GM12878 (cell line): Measurements from ENCODE around the gene SERPINB10. TPM values are rescaled to one million over a fixed set of nuclear protein-coding genes. Genes with fewer than 3 reads are reported as not detected.

Experiments used
- ATAC-seq: fragments of 200-7000 bp; cut with Tn5 transposase; 3 replicates; pipeline ENCODE4 v1.9.1; 2020; ENCODE audit warnings: mild to moderate bottlenecking, moderate library complexity
- BruUV-seq: library from RNA; stranded (reverse); fragments of 400-500 nt; replicated peaks from 2 replicates; lab custom pipeline; 2021; lab: Mats Ljungman, UMichigan
- CTCF ChIA-PET: fragments of 300-600 bp; sonication (Branson Sonifier 250); formaldehyde crosslinking; extraction: SDS; loops from one replicate; lab custom pipeline; 2021; ENCODE audit warnings: inconsistent platforms; lab: Yijun Ruan, JAX
- POLR2A ChIA-PET: fragments of 350-600 bp; formaldehyde crosslinking; extraction: SDS; loops from one replicate; lab custom pipeline; 2021; ENCODE audit warnings: inconsistent platforms; lab: Charles Lee
- RAD21 ChIA-PET: fragments of 300-600 bp; sonication (Branson Sonifier 250); formaldehyde crosslinking; loops from one replicate; lab custom pipeline; 2023; ENCODE audit warnings: antibody characterized with exemption; ENCODE audit not compliant: unreplicated experiment; lab: Charles Lee
- SMC1A ChIA-PET: fragments of 300-600 bp; sonication (Branson Sonifier 250); formaldehyde crosslinking; loops from one replicate; lab custom pipeline; 2023; ENCODE audit not compliant: unreplicated experiment, uncharacterized antibody; lab: Charles Lee
- DNase-seq: peaks from one replicate; pipeline ENCODE4 v3.0.0-alpha.2; 2011; ENCODE audit warnings: low read depth, low spot score
- FAIRE-seq: peaks from 3 replicates; lab custom pipeline; 2011; peaks lifted over from hg19 to GRCh38; lab: Jason Lieb, UNC
- H2AFZ ChIP-seq: 2 replicates; pipeline ENCODE4 v1.6.0; 2011; ENCODE audit warnings: low read depth, low read length, control low read depth; ENCODE audit not compliant: control insufficient read depth
- H3K27ac ChIP-seq: 2 replicates; pipeline ENCODE4 v1.5.1; 2011; ENCODE audit warnings: control low read depth; ENCODE audit not compliant: control insufficient read depth, insufficient read depth
- H3K27me3 ChIP-seq, 2 experiments: replicated peaks in 1 of 2; 2 replicates each; pipeline versions ENCODE4 v1.6.0 to v1.6.1; 2011; ENCODE audit warnings: low read length in 1 of 2; ENCODE audit not compliant: control insufficient read depth in 2 of 2, insufficient read depth in 2 of 2
- H3K36me3 ChIP-seq, 2 experiments: 2 replicates each; pipeline ENCODE4 v1.5.1; 2011; ENCODE audit warnings: low read length in 1 of 2; ENCODE audit not compliant: control insufficient read depth in 2 of 2, insufficient read depth in 2 of 2
- H3K4me1 ChIP-seq: 2 replicates; pipeline ENCODE4 v1.6.1; 2011; ENCODE audit warnings: mild to moderate bottlenecking, low read length, moderate library complexity, mixed read lengths; ENCODE audit not compliant: control insufficient read depth, insufficient read depth
- H3K4me2 ChIP-seq: 2 replicates; pipeline ENCODE4 v1.6.0; 2011; ENCODE audit warnings: control low read depth; ENCODE audit not compliant: control insufficient read depth, insufficient read depth
- H3K4me3 ChIP-seq: fragments of 200-600 bp; sonication (generic); 2 replicates; pipeline ENCODE4 v1.5.1; 2016
- H3K79me2 ChIP-seq: 2 replicates; pipeline ENCODE4 v1.6.0; 2011; ENCODE audit warnings: low read length; ENCODE audit not compliant: control insufficient read depth, insufficient read depth
- H3K9ac ChIP-seq: 2 replicates; pipeline ENCODE4 v1.8.0; 2011; ENCODE audit warnings: low read length, control low read depth, mixed read lengths; ENCODE audit not compliant: control insufficient read depth, insufficient read depth
- H3K9me3 ChIP-seq: replicated peaks from 3 replicates; pipeline ENCODE4 v1.5.1; 2011; ENCODE audit warnings: mild to moderate bottlenecking, low read length; ENCODE audit not compliant: control insufficient read depth, insufficient read depth
- H4K20me1 ChIP-seq: 2 replicates; pipeline ENCODE4 v1.6.0; 2011; ENCODE audit not compliant: control insufficient read depth, insufficient read depth
- CBFB ChIP-seq: IDR thresholded peaks from 2 replicates; pipeline ENCODE4 v1.6.1; 2016; ENCODE audit warnings: antibody characterized with exemption, low read depth
- CTCF ChIP-seq, 3 experiments: IDR thresholded peaks in 2 of 3; conservative IDR thresholded peaks in 1 of 3; 2 replicates each; pipeline ENCODE4 v1.5.1; 2011; ENCODE audit warnings: low read depth in 3 of 3, low read length in 3 of 3, mild to moderate bottlenecking in 3 of 3, control low read depth in 2 of 3, moderate library complexity in 2 of 3, inconsistent platforms in 1 of 3, mixed read lengths in 1 of 3; ENCODE audit not compliant: control insufficient read depth in 2 of 3, insufficient read depth in 1 of 3; ENCODE audit errors: extremely low read depth in 1 of 3
- GABPA ChIP-seq: IDR thresholded peaks from 2 replicates; pipeline ENCODE4 v1.6.1; 2014; ENCODE audit warnings: antibody characterized with exemption, low read depth, mild to moderate bottlenecking, inconsistent platforms
- LARP7 ChIP-seq: fragments of 450-650 bp; IDR thresholded peaks from 2 replicates; pipeline ENCODE4 v1.6.1; 2017; ENCODE audit warnings: mild to moderate bottlenecking
- NFIC ChIP-seq: IDR thresholded peaks from 2 replicates; pipeline ENCODE4 v1.6.1; 2012; ENCODE audit warnings: low read depth, mild to moderate bottlenecking, inconsistent platforms, low read length, moderate library complexity
- NR2C1 ChIP-seq: fragments of 450-650 bp; IDR thresholded peaks from 2 replicates; pipeline ENCODE4 v1.6.1; 2017; ENCODE audit warnings: antibody characterized with exemption, mild to moderate bottlenecking, moderate library complexity
- NR2C2 ChIP-seq: IDR thresholded peaks from 2 replicates; pipeline ENCODE4 v1.6.1; 2011; ENCODE audit warnings: borderline replicate concordance, low read depth; ENCODE audit not compliant: control insufficient read depth, insufficient read length
- POLR2A ChIP-seq: IDR thresholded peaks from 2 replicates; pipeline ENCODE4 v1.6.1; 2011; ENCODE audit warnings: low read depth, mild to moderate bottlenecking, low read length
- POLR2AphosphoS5 ChIP-seq: IDR thresholded peaks from 2 replicates; pipeline ENCODE4 v1.6.1; 2011; ENCODE audit warnings: mild to moderate bottlenecking, low read length, inconsistent platforms
- RAD51 ChIP-seq: fragments of 450-650 bp; IDR thresholded peaks from 2 replicates; pipeline ENCODE4 v1.6.1; 2016; ENCODE audit warnings: moderate library complexity, mild to moderate bottlenecking, inconsistent platforms
- TAF1 ChIP-seq: IDR thresholded peaks from 2 replicates; pipeline ENCODE4 v1.6.1; 2011; ENCODE audit warnings: mild to moderate bottlenecking, low read depth, low read length, borderline replicate concordance
- TCF12 ChIP-seq: IDR thresholded peaks from 2 replicates; pipeline ENCODE4 v1.6.1; 2011; ENCODE audit warnings: low read depth, mild to moderate bottlenecking, low read length
- WGBS: methylation state at CpG from one replicate; pipeline ENCODE4 v1.1.6; 2016; ENCODE audit warnings: low lambda C conversion rate; ENCODE audit not compliant: insufficient replicate concordance, insufficient coverage; ENCODE audit errors: missing lambda C conversion rate; 5-methylcytosine and 5-hydroxymethylcytosine counted together
- in situ Hi-C: fragments of 300-500 bp; cut with MboI; formaldehyde crosslinking; loops from 9 replicates; pipeline ENCODE4 v1.14.3; 2018; ENCODE audit warnings: mixed read lengths
- intact Hi-C: fragments of 100-400 bp; cut with micrococcal nuclease; formaldehyde crosslinking; loops from one replicate; pipeline ENCODE4 v1.14.2; 2022; ENCODE audit not compliant: unreplicated experiment
- polyA plus RNA-seq, 11 experiments: library from polyadenylated mRNA; depleted of rRNA in 4 of 11; unstranded in 6 of 11; stranded (reverse) in 5 of 11; fragments of >200 nt; fragmentation: Nextera tagmentation in 4 of 11; fragmentation: Illumina TruSeq in 1 of 11; extraction: Ambion mirVana in 4 of 11; extraction: Trizol in 1 of 11; gene quantifications; 1 replicate in 1 of 11; 2 replicates in 10 of 11; pipeline versions ENCODE4 v1.2.1 to v1.2.3, GENCODE V29; 2011 to 2016; ENCODE audit warnings: inconsistent platforms in 2 of 11, missing spikeins in 2 of 11, low read depth in 1 of 11
- total RNA-seq, 4 experiments: library from RNA; depleted of rRNA in 3 of 4; stranded (reverse); fragments of >200 nt in 3 of 4; fragmentation: Illumina TruSeq in 1 of 4; extraction: Trizol in 1 of 4; gene quantifications; 2 replicates each; pipeline versions ENCODE4 v1.2.1 to v1.2.3, GENCODE V29; 2013 to 2021
- TF ChIP-seq, protein P1 (sequence below): IDR thresholded peaks from 2 replicates; pipeline ENCODE4 v1.6.1; 2012; ENCODE audit warnings: low read length, inconsistent platforms

SERPINB10 gene
- total and polyA plus RNA-seq, 10 of the 15 experiments (the other 5 are each of a cell fraction or from before 2014, with no cell fraction given) = 12.0 to 83.5 (median 24.1) TPM

DNA sequence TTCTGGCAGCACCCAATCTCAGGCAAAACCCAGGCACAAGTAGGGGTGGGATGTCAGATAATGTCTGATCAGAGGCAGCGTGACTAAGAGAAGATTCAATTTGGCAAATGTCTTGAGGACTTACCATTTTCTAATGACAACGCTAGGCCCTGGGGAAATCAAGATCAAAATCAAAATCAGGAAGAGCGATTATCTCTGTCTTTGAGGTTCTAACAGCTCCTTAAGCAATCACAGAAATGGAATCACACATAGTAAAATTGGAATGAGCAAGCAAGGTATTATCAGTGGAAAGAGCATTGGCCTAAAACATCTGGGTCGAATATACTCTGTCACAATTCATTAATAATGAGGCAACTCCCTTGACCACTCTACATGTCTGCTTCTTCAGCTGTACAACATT lies 28.8 kb upstream of the SERPINB10 start:
- Histone ChIP-seq H3K27me3 (no peaks in the 10 kb centered on the region), H3K9me3 (no peaks in the 10 kb centered on the region), H2AFZ (no peak overlapping the region), H3K4me1 (no peaks in the 10 kb centered on the region), H3K79me2 (no peaks in the 10 kb centered on the region), H3K36me3 (no peaks in the 10 kb centered on the region), H3K9ac (no peak overlapping the region), H4K20me1 (no peaks in the 10 kb centered on the region)
- ATAC-seq = no peak
- intact Hi-C loops = no loop called here
- no peak for TF ChIP-seq TAF1
- no peak for TF ChIP-seq POLR2A
- no peak for TF ChIP-seq CTCF (IDR thresholded peaks at IDR 0.05 in 2 of 3, conservative IDR thresholded peaks at IDR 0.05 in 1 of 3; ENCODE audit: control insufficient read depth in 2 of 3, extremely low read depth in 1 of 3, insufficient read depth in 1 of 3, low read depth in 3 of 3, low read length in 3 of 3)
- TF ChIP-seq RAD51 = no peak
- no peak for TF ChIP-seq NR2C2
- TF ChIP-seq, protein P1, sequence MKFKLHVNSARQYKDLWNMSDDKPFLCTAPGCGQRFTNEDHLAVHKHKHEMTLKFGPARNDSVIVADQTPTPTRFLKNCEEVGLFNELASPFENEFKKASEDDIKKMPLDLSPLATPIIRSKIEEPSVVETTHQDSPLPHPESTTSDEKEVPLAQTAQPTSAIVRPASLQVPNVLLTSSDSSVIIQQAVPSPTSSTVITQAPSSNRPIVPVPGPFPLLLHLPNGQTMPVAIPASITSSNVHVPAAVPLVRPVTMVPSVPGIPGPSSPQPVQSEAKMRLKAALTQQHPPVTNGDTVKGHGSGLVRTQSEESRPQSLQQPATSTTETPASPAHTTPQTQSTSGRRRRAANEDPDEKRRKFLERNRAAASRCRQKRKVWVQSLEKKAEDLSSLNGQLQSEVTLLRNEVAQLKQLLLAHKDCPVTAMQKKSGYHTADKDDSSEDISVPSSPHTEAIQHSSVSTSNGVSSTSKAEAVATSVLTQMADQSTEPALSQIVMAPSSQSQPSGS = no peak
- no peak for TF ChIP-seq NFIC
- no peak for TF ChIP-seq TCF12
- TF ChIP-seq GABPA = no peak
- no peak for TF ChIP-seq POLR2AphosphoS5
- no peak for TF ChIP-seq LARP7
- TF ChIP-seq NR2C1 = no peak
- no peak for TF ChIP-seq CBFB
- TF ChIP-seq, all 136 proteins: peak for 0
- Histone ChIP-seq H3K4me2 (no peak overlapping the region), H3K27ac (no peak overlapping the region), H3K4me3 (no peak overlapping the region)
- ChIA-PET SMC1A (interaction anchor here (0.6 to 0.7 kb wide), 2 partner anchors 34 to 526 kb away, joined by 3 read pairs; no protein-coding TSS in a partner anchor), RAD21 (interaction anchor here (1.4 to 1.9 kb wide), 2 partner anchors 8 to 30 kb away, joined by 6 read pairs; partner anchors contain the start of gene SERPINB2), CTCF (interaction anchor here (1.5 kb wide), 1 partner anchor 12 kb away, joined by 3 read pairs; no protein-coding TSS in a partner anchor), POLR2A (interaction anchor here (0.6 kb wide), 1 partner anchor 31 kb away, joined by 4 read pairs; no protein-coding TSS in a partner anchor)
- in situ Hi-C loops = no loop called here
- DNase-seq = no peak
- WGBS = 58% methylated on average over 4 of the region's 4 CpGs
- BruUV-seq = no TSS peak
- no peak for FAIRE-seq
